Glutamatergic neuron (in vitro differentiated cells): ENCODE results near the gene ZC3H7B. TPM values are rescaled to one million over a fixed set of nuclear protein-coding genes. Genes with fewer than 3 reads are reported as not detected.

Experiments used
- DNase-seq: peaks from one replicate; pipeline ENCODE4 v3.0.0; 2022
- H3K27ac Mint-ChIP-seq: one replicate; pipeline ENCODE4 v1.8.0; 2020; ENCODE audit warnings: mild to moderate bottlenecking, mixed read lengths, inconsistent platforms; ENCODE audit not compliant: unreplicated experiment
- H3K27me3 Mint-ChIP-seq: one replicate; pipeline ENCODE4 v1.8.0; 2020; ENCODE audit warnings: mild to moderate bottlenecking, moderate library complexity, mixed read lengths, inconsistent platforms; ENCODE audit not compliant: unreplicated experiment
- H3K36me3 Mint-ChIP-seq: one replicate; pipeline ENCODE4 v1.8.0; 2020; ENCODE audit warnings: mild to moderate bottlenecking, mixed read lengths, inconsistent platforms; ENCODE audit not compliant: unreplicated experiment
- H3K4me1 Mint-ChIP-seq: one replicate; pipeline ENCODE4 v1.8.0; 2020; ENCODE audit warnings: mild to moderate bottlenecking, low read depth, mixed read lengths, inconsistent platforms; ENCODE audit not compliant: unreplicated experiment
- H3K4me3 Mint-ChIP-seq: one replicate; pipeline ENCODE4 v1.8.0; 2020; ENCODE audit warnings: mild to moderate bottlenecking, mixed read lengths, inconsistent platforms; ENCODE audit not compliant: unreplicated experiment
- H3K9me3 Mint-ChIP-seq: one replicate; pipeline ENCODE4 v1.8.0; 2020; ENCODE audit warnings: mild to moderate bottlenecking, moderate library complexity, mixed read lengths, inconsistent platforms; ENCODE audit not compliant: unreplicated experiment
- total RNA-seq: library from RNA; stranded (reverse); fragmentation: NEBNext Ultra II Directional; extraction: Animal tissue kit (Norgen Biotek cat#: 25700); gene quantifications from one replicate; pipeline ENCODE4 v1.2.1, GENCODE V29; 2021; ENCODE audit not compliant: unreplicated experiment
- TF ChIP-seq, protein P1 (sequence below): fragments of 200-600 bp; sonication (generic); IDR thresholded peaks from one replicate; pipeline ENCODE4 v1.5.0; 2021; ENCODE audit not compliant: partially characterized antibody, unreplicated experiment

The ZC3H7B gene
- total RNA-seq, 1 donor from 2014 or later: 51.6 TPM

DNA sequence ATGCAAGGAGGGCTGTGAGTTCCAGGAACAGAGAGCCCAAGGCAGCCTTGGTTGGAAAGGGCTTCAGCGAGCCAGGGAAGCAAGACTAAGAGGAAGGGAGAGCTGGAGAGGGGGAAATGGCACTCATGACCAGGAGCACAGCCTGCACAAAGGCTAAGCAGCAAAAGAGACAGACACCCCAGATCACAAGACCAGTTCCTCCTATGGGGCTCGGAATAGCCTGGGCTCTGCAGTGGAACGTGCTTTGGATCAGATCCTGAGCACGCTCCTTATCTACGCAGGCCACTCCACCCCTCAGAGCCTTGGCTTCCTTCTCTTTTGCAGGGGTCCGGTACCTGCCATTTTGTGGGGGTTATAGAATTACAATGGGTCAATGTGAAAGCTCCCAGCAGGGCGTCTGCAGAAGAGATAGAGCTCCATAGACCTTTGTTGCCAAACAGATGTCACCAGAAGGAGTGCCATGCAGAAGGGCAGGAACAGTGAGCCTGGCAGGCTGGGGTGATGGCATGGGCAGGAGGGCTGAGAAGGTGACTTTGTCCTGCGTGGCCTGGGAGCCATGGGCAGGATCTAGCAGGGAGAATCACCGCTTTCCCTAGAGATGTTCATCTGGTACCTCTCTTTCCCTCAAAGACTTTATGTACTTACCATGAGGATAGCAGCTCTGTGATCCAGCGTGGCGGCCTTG, 33.8 kb downstream of the ZC3H7B start:
- Mint-ChIP-seq H3K27ac (no peak overlapping the region), H3K27me3 (peaks cover 5% of the 10 kb centered on the region), H3K36me3 (no peaks in the 10 kb centered on the region), H3K4me3 (peak overlapping the region; percentile 31), H3K4me1 (no peaks in the 10 kb centered on the region), H3K9me3 (peaks cover 6% of the 10 kb centered on the region)
- DNase-seq: no peak
- TF ChIP-seq, protein P1, sequence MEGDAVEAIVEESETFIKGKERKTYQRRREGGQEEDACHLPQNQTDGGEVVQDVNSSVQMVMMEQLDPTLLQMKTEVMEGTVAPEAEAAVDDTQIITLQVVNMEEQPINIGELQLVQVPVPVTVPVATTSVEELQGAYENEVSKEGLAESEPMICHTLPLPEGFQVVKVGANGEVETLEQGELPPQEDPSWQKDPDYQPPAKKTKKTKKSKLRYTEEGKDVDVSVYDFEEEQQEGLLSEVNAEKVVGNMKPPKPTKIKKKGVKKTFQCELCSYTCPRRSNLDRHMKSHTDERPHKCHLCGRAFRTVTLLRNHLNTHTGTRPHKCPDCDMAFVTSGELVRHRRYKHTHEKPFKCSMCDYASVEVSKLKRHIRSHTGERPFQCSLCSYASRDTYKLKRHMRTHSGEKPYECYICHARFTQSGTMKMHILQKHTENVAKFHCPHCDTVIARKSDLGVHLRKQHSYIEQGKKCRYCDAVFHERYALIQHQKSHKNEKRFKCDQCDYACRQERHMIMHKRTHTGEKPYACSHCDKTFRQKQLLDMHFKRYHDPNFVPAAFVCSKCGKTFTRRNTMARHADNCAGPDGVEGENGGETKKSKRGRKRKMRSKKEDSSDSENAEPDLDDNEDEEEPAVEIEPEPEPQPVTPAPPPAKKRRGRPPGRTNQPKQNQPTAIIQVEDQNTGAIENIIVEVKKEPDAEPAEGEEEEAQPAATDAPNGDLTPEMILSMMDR: no peak

DNA sequence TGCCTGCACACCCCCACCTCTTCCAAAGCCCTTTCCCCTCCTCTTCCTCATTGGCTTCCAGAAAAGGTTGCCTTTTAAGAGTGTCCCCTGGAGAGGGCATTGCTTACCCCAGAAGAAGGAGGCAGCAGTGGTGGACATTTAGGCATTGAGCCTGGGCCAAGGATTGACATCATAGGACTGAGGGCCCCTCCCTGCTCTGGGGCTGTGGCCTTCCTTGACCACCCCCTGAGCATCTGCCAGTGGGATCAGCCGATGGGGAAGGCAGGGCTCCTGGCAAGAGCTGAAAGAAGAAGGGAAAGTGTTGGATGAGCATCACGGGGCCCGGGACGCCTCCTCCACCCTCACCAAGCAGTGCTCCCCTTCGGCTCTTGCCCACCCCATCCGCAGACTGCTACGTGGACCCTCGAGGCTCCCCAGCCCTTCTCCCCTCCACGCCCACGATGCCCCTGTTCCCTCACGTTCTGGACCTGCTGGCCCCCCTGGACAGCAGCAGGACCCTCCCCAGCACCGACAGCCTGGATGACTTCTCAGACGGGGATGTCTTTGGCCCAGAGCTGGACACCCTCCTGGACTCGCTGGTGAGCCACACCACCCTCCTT, 37.4 kb downstream of the ZC3H7B start:
- Mint-ChIP-seq H3K27ac (no peak overlapping the region), H3K27me3 (peaks cover 6% of the 10 kb centered on the region), H3K36me3 (no peaks in the 10 kb centered on the region), H3K9me3 (peaks cover 5% of the 10 kb centered on the region), H3K4me3 (no peak overlapping the region), H3K4me1 (no peaks in the 10 kb centered on the region)
- DNase-seq: no peak
- TF ChIP-seq, protein P1: no peak

DNA sequence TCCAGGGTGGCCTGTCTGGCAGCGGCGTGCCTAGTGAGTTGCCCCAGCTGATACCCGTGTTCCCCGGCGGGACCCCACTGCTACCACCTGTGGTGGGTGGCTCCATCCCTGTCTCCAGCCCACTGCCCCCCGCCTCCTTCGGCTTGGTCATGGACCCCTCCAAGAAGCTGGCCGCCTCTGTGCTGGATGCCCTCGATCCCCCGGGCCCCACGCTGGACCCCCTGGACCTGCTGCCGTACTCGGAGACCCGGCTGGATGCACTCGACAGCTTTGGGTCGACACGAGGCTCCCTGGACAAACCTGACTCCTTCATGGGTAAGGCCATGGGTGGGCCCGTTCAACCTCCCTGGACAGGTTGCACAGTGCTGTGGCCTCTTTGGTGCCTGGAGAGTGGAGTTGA, 38.5 kb downstream of the ZC3H7B start:
- Mint-ChIP-seq H3K9me3 (peaks cover 4% of the 10 kb centered on the region), H3K27ac (no peak overlapping the region), H3K4me1 (no peaks in the 10 kb centered on the region), H3K4me3 (no peak overlapping the region), H3K27me3 (peaks cover 3% of the 10 kb centered on the region), H3K36me3 (no peaks in the 10 kb centered on the region)
- TF ChIP-seq, protein P1: no peak
- DNase-seq: no peak

DNA sequence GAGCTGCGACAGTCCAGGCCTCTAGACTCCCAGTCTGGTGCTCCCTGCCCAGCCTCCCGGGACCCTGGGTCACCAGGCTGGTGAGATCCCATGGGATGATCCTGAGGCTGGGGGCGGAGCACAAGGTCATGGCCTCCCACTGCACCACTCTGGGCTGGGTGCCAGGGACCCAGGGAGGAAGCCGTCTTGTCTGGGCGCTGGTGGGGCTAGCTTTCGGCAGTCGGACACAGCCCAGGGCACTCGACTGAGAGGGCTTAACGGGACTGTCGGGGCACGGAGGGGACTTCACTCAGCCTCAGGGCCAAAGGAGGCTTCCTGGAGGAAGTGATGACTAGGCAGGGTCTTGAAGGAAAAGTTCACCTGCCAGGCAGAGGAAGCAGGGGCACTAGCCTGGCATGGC, 39.0 kb downstream of the ZC3H7B start:
- H3K27me3 Mint-ChIP-seq: peaks cover 2% of the 10 kb centered on the region
- H3K9me3 Mint-ChIP-seq: peaks cover 4% of the 10 kb centered on the region
- no peak for DNase-seq
- H3K4me3 Mint-ChIP-seq: no peak overlapping the region
- H3K27ac Mint-ChIP-seq: no peak overlapping the region
- no peaks in the 10 kb centered on the region for H3K4me1 Mint-ChIP-seq
- TF ChIP-seq, protein P1: no peak
- no peaks in the 10 kb centered on the region for H3K36me3 Mint-ChIP-seq

DNA sequence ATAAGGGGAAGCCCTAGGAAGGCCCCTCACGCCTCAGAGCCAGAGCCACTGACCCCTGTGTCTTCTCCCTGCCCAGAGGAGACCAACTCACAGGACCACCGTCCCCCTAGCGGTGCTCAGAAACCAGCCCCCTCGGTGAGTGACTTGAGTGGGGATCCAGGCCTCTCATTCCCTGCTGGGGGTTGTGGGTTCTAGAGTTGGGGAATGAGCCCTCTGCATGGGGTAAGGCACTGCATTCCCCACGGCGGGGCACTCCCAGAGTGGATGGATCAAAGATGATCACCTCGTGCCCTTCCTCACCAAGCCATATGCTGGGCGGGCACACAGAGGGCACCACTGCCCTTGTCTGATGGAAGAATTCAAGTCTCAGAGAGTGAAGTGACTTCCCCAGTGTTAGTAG, 39.7 kb downstream of the ZC3H7B start:
- no peaks in the 10 kb centered on the region for H3K36me3 Mint-ChIP-seq
- H3K9me3 Mint-ChIP-seq: no peaks in the 10 kb centered on the region
- no peak for DNase-seq

More for the DNA sequence above, 39.7 kb downstream of the ZC3H7B start:
- H3K4me1 Mint-ChIP-seq: no peaks in the 10 kb centered on the region
- peaks cover 2% of the 10 kb centered on the region for H3K27me3 Mint-ChIP-seq
- no peak overlapping the region for H3K4me3 Mint-ChIP-seq
- TF ChIP-seq, protein P1: no peak
- no peak overlapping the region for H3K27ac Mint-ChIP-seq
